Measurements from ENCODE around the gene SLC7A5. TPM values are rescaled to one million over a fixed set of nuclear protein-coding genes. Genes with fewer than 3 reads are reported as not detected.
"Not testable (repeated sequence)": the region's sequence is repeated elsewhere in the genome, so short reads cannot be mapped to it uniquely, and the experiment has no call there.

The SLC7A5 gene
- total RNA-seq, 1 donor from 2014 or later = 13.5 TPM

DNA sequence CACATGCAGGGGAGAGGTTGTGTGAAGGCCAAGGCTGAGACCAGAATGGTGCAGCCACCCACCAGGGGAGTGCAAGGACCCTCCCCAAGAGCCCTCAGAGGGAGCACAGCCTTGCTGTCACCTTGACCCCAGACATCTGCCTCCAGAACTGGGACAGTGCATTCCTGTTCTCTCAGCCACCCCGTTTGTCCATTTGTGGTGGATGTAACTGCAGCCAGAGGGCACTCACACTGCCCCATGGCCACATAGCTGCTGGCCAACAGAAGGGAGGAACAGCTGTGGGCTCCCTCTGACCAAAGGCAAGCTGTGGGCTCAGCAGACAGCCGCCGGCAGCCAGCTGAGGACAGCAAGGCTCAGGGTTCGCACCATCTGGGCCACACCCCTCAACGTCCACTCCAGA is 53.7 kb downstream of the SLC7A5 start:
- Histone ChIP-seq H3K4me3 (no peak overlapping the region), H3K4me1 (no peaks in the 10 kb centered on the region), H3K27ac (no peak overlapping the region), H3K9me3 (peaks cover 11% of the 10 kb centered on the region), H3K27me3 (no peaks in the 10 kb centered on the region), H3K36me3 (no peaks in the 10 kb centered on the region)
- ATAC-seq (peak; percentile 50), DNase-seq (no peak)
- intact Hi-C loops (cut with DNase I) = no loop called here
- TF ChIP-seq, protein P1, sequence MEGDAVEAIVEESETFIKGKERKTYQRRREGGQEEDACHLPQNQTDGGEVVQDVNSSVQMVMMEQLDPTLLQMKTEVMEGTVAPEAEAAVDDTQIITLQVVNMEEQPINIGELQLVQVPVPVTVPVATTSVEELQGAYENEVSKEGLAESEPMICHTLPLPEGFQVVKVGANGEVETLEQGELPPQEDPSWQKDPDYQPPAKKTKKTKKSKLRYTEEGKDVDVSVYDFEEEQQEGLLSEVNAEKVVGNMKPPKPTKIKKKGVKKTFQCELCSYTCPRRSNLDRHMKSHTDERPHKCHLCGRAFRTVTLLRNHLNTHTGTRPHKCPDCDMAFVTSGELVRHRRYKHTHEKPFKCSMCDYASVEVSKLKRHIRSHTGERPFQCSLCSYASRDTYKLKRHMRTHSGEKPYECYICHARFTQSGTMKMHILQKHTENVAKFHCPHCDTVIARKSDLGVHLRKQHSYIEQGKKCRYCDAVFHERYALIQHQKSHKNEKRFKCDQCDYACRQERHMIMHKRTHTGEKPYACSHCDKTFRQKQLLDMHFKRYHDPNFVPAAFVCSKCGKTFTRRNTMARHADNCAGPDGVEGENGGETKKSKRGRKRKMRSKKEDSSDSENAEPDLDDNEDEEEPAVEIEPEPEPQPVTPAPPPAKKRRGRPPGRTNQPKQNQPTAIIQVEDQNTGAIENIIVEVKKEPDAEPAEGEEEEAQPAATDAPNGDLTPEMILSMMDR (IDR thresholded peaks at IDR 0.05) = no peak

DNA sequence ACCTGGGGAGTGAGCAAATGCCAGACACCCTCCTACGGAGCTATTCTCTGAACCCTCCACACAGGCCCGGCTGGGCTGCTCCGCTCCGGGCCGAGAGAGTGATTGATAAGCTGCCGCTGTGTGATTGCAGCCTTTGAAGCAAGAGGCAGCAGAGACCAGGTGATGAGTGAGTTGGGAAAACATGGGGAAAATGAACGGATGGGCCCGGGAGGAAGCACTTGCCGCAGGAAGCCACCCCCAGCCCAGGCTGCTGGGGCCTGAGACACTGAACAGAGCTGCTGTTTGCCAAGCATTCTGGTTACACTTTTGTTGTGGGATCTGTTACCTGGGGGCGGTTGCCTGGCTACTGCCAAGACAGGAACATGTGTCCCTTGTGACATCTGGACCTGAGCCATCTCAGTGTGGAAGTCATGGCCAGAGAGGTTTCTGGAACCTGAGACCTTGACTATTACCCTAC is 57.1 kb downstream of the SLC7A5 start:
- peaks cover 3% of the 10 kb centered on the region for H3K9me3 ChIP-seq
- no peak for DNase-seq
- TF ChIP-seq, protein P1 (IDR thresholded peaks at IDR 0.05) = no peak
- H3K4me1 ChIP-seq = peaks cover 3% of the 10 kb centered on the region
- intact Hi-C loops (cut with DNase I) = no loop called here
- no peaks in the 10 kb centered on the region for H3K36me3 ChIP-seq
- no peak overlapping the region for H3K4me3 ChIP-seq
- H3K27ac ChIP-seq = no peak overlapping the region
- H3K27me3 ChIP-seq = no peaks in the 10 kb centered on the region
- no peak for ATAC-seq

DNA sequence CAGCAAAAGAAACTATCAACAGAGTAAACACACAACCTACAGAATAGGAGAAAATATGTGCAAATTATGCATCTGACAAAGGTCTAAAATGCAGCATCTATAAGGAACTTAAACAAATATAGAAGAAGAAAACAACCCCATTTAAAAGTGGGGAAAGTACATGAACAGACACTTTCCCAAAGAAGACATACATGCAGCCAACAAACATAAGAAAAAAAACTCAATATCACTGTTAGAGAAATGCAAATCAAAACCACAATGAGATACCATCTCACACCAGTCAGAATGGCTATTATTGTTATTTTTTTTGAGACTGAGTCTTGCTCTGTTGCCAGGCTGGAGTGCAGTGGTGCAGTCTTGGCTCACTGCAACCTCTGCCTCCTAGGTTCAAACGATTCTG is 57.9 kb downstream of the SLC7A5 start:
- ATAC-seq; intact Hi-C loops (cut with DNase I); H3K36me3 ChIP-seq; H3K4me3 ChIP-seq; H3K27me3 ChIP-seq; DNase-seq; H3K27ac ChIP-seq; H3K9me3 ChIP-seq: not testable (repeated sequence)
- H3K4me1 ChIP-seq = peaks cover 11% of the 10 kb centered on the region

DNA sequence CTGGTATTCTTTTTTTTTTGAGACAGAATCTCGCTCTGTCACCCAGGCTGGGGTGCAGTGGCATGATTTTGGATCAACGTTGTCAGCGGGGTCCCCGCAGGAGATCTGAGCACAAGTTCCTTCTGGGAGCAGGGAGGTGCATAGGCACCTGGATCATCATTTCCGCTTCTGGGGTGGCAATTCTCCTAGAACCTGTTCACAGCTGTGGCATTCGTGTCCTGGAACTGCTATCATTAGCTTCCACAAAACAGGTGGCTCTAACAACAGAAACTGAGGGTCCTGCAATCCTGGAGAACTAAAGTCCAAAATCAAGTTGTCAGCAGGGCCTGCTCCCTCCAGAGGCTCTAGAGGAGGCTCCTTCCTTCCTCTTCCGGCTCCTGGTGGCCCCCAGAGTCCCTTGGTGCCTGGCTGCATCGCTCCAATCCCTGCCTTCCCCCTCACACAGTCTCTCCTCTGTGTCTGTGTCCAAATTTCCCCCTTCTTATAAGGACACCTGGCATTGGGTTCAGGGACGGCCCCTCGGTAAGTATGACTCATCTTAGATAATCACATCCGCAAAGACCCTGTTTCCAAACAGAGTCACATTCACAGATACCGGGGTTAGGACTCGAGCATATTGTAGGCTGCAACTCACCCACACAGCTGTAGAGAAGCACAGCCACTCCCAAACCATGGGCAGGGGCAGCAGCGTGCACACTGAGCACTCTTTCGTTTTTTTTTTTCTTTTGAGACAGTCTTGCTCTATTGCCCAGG is 60.0 kb downstream of the SLC7A5 start:
- Histone ChIP-seq H3K27me3 (no peaks in the 10 kb centered on the region), H3K9me3 (no peaks in the 10 kb centered on the region), H3K27ac (no peak overlapping the region), H3K36me3 (no peaks in the 10 kb centered on the region), H3K4me3 (no peak overlapping the region), H3K4me1 (peaks cover 12% of the 10 kb centered on the region)
- ATAC-seq = no peak
- DNase-seq = no peak
- TF ChIP-seq, protein P1 (IDR thresholded peaks at IDR 0.05) = no peak
- intact Hi-C loops (cut with DNase I) = no loop called here

DNA sequence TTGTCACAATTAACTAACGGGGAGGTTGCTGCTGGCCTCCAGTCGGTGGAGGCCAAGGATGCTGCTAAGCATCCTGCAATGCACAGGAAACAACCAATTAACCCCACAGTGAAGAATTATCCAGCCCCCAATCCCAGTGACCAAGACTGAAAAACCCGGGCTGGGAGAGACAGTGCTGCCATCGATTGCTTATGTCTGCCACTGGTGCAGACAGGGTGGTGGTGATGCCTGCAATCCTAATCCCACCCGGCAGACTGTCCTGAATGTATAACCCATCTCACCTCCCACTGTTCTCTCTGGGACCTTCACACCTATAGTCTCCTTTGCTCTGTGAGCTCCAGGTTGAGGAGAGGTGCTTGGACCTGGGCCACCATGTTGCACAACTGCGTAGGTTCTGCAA is 61.2 kb downstream of the SLC7A5 start:
- peaks cover 12% of the 10 kb centered on the region for H3K4me1 ChIP-seq
- H3K27me3 ChIP-seq = no peaks in the 10 kb centered on the region
- no peaks in the 10 kb centered on the region for H3K9me3 ChIP-seq
- intact Hi-C loops (cut with DNase I) = no loop called here
- TF ChIP-seq, protein P1 (IDR thresholded peaks at IDR 0.05) = no peak
- H3K4me3 ChIP-seq = no peak overlapping the region
- H3K27ac ChIP-seq = no peak overlapping the region
- ATAC-seq = no peak
- no peaks in the 10 kb centered on the region for H3K36me3 ChIP-seq
- DNase-seq = no peak

DNA sequence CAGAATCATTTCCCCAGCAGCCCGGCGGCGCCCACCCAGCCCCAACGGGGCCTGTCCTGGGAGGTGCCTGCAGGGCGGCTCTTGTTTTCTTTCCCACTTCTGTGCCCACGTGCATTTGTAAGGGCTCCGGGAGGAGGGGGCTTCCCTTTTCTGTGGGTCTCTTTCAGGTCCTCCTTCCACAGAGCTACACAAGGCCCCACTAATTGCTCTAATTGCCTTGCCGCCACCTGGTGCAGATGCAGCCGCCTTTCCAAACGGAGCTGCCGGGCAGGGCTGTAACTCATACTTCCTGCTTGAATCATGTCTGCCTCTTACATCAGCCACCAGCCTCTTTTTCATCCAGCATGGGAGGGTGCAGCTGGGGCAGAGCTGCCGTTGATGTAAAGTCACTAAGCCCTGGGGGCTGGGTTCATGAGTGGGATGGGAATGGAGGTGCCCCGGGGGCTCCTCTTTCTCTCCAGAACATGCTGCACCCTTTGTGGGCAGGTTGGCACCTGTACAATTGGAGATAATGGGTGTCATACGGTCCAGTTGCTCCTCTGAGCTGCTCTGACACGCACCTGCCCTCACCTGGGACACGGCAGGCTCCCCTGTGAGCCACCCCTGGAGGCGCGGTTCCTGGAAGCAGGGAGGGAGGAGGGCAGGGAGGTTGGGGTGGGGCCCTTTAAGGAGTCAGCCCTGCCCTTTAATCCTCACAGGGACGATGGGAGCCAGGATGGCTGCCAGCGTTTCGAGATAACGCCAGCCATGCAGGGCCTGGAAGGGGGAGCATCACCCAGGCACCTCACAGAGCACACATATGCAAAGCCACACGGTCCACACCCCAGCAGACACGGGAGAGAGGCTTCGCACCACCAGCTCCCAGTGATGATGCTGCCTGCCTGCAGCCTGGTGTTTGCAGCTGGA is 62.4 kb downstream of the SLC7A5 start:
- H3K4me3 ChIP-seq = peak overlapping the region; percentile 39
- peak; percentile 74 for DNase-seq
- TF ChIP-seq, protein P1 (IDR thresholded peaks at IDR 0.05) = no peak
- intact Hi-C loops (cut with DNase I) = no loop called here
- peak; percentile 82 for ATAC-seq
- H3K27me3 ChIP-seq = no peaks in the 10 kb centered on the region
- no peaks in the 10 kb centered on the region for H3K36me3 ChIP-seq
- peaks cover 12% of the 10 kb centered on the region for H3K4me1 ChIP-seq
- H3K9me3 ChIP-seq = no peaks in the 10 kb centered on the region
- peak overlapping the region; percentile 25 for H3K27ac ChIP-seq
